GM23338 (cell line): ENCODE measurements around the gene NIT1.

ENCODE experiments used
- CREB1 ChIP-seq: fragments of 250-450 bp; sonication (Bioruptor Pico); IDR thresholded peaks from 2 replicates; pipeline ENCODE4 v1.5.0; 2020; ENCODE audit warnings: low read depth, mild to moderate bottlenecking, moderate library complexity
- EZH2 ChIP-seq: fragments of 200-600 bp; sonication (generic); IDR thresholded peaks from one replicate; pipeline ENCODE4 v1.8.0; 2017; ENCODE audit warnings: antibody characterized with exemption, mild to moderate bottlenecking, low read depth; ENCODE audit not compliant: unreplicated experiment
- EZH2phosphoT487 ChIP-seq: fragments of 200-600 bp; sonication (generic); IDR thresholded peaks from one replicate; pipeline ENCODE4 v1.8.1; 2018; ENCODE audit warnings: antibody characterized with exemption; ENCODE audit not compliant: unreplicated experiment
- JUNB ChIP-seq: IDR thresholded peaks from one replicate; pipeline ENCODE4 v1.6.1; 2016; ENCODE audit warnings: antibody characterized with exemption; ENCODE audit not compliant: unreplicated experiment
- NANOG ChIP-seq: IDR thresholded peaks from 2 replicates; pipeline ENCODE4 v1.6.1; 2016; ENCODE audit warnings: antibody characterized with exemption, borderline replicate concordance
- POLR2AphosphoS5 ChIP-seq: IDR thresholded peaks from 2 replicates; pipeline ENCODE4 v1.6.1; 2016; ENCODE audit warnings: antibody characterized with exemption, low read depth
- STAT1 ChIP-seq: IDR thresholded peaks from one replicate; pipeline ENCODE4 v1.6.1; 2016; ENCODE audit warnings: antibody characterized with exemption; ENCODE audit not compliant: unreplicated experiment
- ZNF114 ChIP-seq: fragments of 250-450 bp; sonication (Bioruptor Pico); IDR thresholded peaks from 2 replicates; pipeline ENCODE4 v1.5.0; 2020; ENCODE audit warnings: mild to moderate bottlenecking, moderate library complexity
- ZNF331 ChIP-seq: fragments of 250-450 bp; sonication (Bioruptor Pico); IDR thresholded peaks from 2 replicates; pipeline ENCODE4 v1.5.0; 2020; ENCODE audit warnings: low read depth, mild to moderate bottlenecking, moderate library complexity
- TF ChIP-seq, protein P1 (sequence below), 2 experiments: fragments of 200-600 bp in 1 of 2; sonication (generic) in 1 of 2; conservative IDR thresholded peaks; 2 replicates each; pipeline versions ENCODE4 v1.5.1 to v1.6.1; 2016 to 2017; ENCODE audit warnings: antibody characterized with exemption in 2 of 2, low read depth in 2 of 2, mild to moderate bottlenecking in 2 of 2, moderate library complexity in 1 of 2
- TF ChIP-seq, protein P2 (sequence below): IDR thresholded peaks from one replicate; pipeline ENCODE4 v1.6.1; 2018; ENCODE audit warnings: antibody characterized with exemption; ENCODE audit not compliant: unreplicated experiment
- TF ChIP-seq, protein P3 (sequence below): IDR thresholded peaks from 2 replicates; pipeline ENCODE4 v1.6.1; 2016; ENCODE audit warnings: antibody characterized with exemption
- TF ChIP-seq, protein P4 (sequence below): fragments of 250-450 bp; sonication (Bioruptor Pico); IDR thresholded peaks from 2 replicates; pipeline ENCODE4 v1.5.0; 2020; ENCODE audit warnings: mild to moderate bottlenecking, moderate library complexity

DNA sequence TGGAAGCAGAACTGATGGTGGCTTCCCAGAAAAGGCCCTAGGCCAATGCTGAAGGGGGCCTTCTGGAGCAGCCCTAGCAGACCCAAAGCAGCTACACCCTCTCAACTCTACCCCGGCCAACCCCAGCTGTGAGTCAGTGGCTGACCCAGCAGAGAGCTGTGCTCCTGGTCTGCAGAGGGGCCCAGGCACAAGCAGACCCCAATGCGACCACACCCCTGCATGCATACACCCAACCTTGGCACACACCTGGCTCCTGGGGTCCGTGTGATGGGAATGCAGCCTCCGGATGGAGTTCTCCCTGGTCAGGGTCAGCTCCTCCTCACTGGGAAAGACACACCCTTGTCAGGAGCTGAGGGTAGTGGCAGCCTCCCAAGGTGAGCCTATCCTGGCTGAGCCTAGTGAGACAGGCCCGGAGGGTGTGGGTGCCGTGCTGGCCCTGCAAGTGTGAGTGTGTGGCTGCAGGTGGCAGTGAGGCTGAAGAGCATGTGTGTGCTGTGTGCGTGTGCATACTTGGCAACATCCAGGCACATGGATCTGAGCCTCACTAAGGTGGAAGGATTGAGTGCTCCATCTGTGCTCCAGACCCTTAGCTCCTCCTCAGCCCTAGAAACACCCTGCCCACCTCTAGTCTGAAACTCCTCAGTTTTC, 44.3 kb upstream of the NIT1 start:
- TF ChIP-seq EZH2, result no peak
- no peak for TF ChIP-seq POLR2AphosphoS5
- TF ChIP-seq, protein P1, sequence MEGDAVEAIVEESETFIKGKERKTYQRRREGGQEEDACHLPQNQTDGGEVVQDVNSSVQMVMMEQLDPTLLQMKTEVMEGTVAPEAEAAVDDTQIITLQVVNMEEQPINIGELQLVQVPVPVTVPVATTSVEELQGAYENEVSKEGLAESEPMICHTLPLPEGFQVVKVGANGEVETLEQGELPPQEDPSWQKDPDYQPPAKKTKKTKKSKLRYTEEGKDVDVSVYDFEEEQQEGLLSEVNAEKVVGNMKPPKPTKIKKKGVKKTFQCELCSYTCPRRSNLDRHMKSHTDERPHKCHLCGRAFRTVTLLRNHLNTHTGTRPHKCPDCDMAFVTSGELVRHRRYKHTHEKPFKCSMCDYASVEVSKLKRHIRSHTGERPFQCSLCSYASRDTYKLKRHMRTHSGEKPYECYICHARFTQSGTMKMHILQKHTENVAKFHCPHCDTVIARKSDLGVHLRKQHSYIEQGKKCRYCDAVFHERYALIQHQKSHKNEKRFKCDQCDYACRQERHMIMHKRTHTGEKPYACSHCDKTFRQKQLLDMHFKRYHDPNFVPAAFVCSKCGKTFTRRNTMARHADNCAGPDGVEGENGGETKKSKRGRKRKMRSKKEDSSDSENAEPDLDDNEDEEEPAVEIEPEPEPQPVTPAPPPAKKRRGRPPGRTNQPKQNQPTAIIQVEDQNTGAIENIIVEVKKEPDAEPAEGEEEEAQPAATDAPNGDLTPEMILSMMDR (conservative IDR thresholded peaks at IDR 0.05; ENCODE audit: low read depth in 2 of 2), result peak in 1 of 2 experiments; percentile 23; a peak in 2 of 4 replicates
- TF ChIP-seq, protein P2, sequence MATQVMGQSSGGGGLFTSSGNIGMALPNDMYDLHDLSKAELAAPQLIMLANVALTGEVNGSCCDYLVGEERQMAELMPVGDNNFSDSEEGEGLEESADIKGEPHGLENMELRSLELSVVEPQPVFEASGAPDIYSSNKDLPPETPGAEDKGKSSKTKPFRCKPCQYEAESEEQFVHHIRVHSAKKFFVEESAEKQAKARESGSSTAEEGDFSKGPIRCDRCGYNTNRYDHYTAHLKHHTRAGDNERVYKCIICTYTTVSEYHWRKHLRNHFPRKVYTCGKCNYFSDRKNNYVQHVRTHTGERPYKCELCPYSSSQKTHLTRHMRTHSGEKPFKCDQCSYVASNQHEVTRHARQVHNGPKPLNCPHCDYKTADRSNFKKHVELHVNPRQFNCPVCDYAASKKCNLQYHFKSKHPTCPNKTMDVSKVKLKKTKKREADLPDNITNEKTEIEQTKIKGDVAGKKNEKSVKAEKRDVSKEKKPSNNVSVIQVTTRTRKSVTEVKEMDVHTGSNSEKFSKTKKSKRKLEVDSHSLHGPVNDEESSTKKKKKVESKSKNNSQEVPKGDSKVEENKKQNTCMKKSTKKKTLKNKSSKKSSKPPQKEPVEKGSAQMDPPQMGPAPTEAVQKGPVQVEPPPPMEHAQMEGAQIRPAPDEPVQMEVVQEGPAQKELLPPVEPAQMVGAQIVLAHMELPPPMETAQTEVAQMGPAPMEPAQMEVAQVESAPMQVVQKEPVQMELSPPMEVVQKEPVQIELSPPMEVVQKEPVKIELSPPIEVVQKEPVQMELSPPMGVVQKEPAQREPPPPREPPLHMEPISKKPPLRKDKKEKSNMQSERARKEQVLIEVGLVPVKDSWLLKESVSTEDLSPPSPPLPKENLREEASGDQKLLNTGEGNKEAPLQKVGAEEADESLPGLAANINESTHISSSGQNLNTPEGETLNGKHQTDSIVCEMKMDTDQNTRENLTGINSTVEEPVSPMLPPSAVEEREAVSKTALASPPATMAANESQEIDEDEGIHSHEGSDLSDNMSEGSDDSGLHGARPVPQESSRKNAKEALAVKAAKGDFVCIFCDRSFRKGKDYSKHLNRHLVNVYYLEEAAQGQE, result no peak
- TF ChIP-seq STAT1, result no peak
- TF ChIP-seq EZH2phosphoT487, result no peak
- TF ChIP-seq JUNB, result no peak
- TF ChIP-seq NANOG, result no peak
- TF ChIP-seq, protein P3, sequence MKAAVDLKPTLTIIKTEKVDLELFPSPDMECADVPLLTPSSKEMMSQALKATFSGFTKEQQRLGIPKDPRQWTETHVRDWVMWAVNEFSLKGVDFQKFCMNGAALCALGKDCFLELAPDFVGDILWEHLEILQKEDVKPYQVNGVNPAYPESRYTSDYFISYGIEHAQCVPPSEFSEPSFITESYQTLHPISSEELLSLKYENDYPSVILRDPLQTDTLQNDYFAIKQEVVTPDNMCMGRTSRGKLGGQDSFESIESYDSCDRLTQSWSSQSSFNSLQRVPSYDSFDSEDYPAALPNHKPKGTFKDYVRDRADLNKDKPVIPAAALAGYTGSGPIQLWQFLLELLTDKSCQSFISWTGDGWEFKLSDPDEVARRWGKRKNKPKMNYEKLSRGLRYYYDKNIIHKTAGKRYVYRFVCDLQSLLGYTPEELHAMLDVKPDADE, result no peak
- no peak for TF ChIP-seq CREB1 (CRISPR knock-in tag)
- no peak for TF ChIP-seq ZNF114 (CRISPR knock-in tag)
- TF ChIP-seq ZNF331, result no peak
- TF ChIP-seq, protein P4, sequence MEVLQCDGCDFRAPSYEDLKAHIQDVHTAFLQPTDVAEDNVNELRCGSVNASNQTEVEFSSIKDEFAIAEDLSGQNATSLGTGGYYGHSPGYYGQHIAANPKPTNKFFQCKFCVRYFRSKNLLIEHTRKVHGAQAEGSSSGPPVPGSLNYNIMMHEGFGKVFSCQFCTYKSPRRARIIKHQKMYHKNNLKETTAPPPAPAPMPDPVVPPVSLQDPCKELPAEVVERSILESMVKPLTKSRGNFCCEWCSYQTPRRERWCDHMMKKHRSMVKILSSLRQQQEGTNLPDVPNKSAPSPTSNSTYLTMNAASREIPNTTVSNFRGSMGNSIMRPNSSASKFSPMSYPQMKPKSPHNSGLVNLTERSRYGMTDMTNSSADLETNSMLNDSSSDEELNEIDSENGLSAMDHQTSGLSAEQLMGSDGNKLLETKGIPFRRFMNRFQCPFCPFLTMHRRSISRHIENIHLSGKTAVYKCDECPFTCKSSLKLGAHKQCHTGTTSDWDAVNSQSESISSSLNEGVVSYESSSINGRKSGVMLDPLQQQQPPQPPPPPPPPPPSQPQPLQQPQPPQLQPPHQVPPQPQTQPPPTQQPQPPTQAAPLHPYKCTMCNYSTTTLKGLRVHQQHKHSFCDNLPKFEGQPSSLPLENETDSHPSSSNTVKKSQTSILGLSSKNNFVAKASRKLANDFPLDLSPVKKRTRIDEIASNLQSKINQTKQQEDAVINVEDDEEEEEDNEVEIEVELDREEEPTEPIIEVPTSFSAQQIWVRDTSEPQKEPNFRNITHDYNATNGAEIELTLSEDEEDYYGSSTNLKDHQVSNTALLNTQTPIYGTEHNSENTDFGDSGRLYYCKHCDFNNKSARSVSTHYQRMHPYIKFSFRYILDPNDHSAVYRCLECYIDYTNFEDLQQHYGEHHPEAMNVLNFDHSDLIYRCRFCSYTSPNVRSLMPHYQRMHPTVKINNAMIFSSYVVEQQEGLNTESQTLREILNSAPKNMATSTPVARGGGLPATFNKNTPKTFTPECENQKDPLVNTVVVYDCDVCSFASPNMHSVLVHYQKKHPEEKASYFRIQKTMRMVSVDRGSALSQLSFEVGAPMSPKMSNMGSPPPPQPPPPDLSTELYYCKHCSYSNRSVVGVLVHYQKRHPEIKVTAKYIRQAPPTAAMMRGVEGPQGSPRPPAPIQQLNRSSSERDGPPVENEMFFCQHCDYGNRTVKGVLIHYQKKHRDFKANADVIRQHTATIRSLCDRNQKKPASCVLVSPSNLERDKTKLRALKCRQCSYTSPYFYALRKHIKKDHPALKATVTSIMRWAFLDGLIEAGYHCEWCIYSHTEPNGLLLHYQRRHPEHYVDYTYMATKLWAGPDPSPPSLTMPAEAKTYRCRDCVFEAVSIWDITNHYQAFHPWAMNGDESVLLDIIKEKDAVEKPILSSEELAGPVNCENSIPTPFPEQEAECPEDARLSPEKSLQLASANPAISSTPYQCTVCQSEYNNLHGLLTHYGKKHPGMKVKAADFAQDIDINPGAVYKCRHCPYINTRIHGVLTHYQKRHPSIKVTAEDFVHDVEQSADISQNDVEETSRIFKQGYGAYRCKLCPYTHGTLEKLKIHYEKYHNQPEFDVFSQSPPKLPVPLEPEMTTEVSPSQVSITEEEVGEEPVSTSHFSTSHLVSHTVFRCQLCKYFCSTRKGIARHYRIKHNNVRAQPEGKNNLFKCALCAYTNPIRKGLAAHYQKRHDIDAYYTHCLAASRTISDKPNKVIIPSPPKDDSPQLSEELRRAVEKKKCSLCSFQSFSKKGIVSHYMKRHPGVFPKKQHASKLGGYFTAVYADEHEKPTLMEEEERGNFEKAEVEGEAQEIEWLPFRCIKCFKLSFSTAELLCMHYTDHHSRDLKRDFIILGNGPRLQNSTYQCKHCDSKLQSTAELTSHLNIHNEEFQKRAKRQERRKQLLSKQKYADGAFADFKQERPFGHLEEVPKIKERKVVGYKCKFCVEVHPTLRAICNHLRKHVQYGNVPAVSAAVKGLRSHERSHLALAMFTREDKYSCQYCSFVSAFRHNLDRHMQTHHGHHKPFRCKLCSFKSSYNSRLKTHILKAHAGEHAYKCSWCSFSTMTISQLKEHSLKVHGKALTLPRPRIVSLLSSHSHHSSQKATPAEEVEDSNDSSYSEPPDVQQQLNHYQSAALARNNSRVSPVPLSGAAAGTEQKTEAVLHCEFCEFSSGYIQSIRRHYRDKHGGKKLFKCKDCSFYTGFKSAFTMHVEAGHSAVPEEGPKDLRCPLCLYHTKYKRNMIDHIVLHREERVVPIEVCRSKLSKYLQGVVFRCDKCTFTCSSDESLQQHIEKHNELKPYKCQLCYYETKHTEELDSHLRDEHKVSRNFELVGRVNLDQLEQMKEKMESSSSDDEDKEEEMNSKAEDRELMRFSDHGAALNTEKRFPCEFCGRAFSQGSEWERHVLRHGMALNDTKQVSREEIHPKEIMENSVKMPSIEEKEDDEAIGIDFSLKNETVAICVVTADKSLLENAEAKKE (CRISPR knock-in tag), result no peak
